HG03439 (cell line): Measurements from ENCODE around the gene CISH.

Experiments used
- ATAC-seq: cut with Tn5 transposase; IDR thresholded peaks from one replicate; pipeline ENCODE4 v1.9.1; 2021; ENCODE audit warnings: mild to moderate bottlenecking, moderate library complexity; ENCODE audit not compliant: unreplicated experiment

Gene CISH

DNA sequence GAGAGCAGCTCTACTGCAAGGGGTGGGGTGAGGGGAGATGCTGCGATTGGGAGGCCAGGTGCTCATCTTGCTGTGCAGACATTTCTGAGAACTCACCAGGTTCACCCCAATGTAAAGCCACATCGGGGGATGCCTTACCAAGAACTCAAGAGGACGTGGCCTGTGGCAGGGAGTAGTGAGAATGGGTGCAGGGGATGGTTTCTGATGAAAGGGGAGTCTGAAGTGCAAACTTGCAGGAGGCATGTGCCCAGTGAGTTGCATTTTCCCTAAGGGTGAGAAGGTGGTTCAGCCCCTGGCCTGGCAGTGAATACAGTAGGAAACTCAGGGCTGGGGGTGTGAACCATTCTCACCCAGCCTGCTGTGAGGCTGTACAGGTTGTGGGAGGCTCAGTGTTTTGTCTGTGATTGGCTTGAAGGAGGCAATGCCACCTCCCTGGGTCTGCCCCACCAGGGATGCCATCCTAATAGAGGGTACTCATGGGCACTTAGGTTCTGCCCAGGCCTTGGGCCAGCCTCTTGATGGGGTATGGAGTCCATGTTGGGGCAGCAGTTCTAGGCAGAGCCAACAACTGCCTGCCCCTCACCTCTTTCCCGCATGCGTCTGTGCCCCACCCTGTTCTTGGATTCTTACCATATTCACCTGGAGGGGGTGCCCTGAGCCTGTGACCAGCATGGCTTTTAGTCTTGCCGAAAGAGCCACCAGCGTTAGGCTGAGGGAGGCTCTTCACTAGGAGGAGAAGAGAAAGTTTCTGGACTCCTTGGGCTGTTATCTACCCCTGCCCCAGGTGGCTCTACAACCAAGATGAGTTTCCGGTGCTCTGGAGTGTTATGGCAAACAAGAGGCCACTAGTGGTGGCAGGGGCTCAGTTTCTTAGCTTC lies 37.8 kb downstream of the CISH start:
- no peak for ATAC-seq

- no peak for ATAC-seq
Observed at GRCh38 chr3:50572801-50573371, 38.7 kb downstream of the CISH start.

DNA sequence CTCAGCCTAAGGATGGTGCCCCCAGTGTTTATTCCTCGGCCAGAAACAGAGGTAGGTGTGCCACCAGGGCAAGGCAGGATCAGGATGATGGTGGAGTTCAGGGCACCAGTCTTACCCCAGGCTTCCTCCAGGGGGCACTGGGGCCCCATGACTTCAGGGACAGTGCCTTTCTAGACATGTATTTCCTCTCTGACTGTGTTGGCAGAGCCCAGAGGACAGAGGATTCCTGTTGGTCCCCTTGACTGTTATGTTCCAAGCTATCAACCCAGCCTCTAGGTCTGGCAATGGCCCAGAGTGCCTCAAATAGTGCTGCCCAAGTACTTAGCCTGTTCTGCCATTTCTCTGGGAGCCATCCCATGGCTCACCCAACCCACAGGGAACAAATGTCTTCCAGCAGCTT lies 39.4 kb downstream of the CISH start:
- no peak for ATAC-seq

- no peak for ATAC-seq
Observed at GRCh38 chr3:50571486-50571885, 40.1 kb downstream of the CISH start.

- ATAC-seq = no peak
Observed at GRCh38 chr3:50570508-50571279, 40.9 kb downstream of the CISH start.

- ATAC-seq = peak; percentile 71
Observed at GRCh38 chr3:50568947-50569749, 42.4 kb downstream of the CISH start, which contains the start of gene HEMK1. Gene HEMK1 (plus strand): TSS chr3:50569522. CDS start chr3:50571105, 1,583 bp downstream.

DNA sequence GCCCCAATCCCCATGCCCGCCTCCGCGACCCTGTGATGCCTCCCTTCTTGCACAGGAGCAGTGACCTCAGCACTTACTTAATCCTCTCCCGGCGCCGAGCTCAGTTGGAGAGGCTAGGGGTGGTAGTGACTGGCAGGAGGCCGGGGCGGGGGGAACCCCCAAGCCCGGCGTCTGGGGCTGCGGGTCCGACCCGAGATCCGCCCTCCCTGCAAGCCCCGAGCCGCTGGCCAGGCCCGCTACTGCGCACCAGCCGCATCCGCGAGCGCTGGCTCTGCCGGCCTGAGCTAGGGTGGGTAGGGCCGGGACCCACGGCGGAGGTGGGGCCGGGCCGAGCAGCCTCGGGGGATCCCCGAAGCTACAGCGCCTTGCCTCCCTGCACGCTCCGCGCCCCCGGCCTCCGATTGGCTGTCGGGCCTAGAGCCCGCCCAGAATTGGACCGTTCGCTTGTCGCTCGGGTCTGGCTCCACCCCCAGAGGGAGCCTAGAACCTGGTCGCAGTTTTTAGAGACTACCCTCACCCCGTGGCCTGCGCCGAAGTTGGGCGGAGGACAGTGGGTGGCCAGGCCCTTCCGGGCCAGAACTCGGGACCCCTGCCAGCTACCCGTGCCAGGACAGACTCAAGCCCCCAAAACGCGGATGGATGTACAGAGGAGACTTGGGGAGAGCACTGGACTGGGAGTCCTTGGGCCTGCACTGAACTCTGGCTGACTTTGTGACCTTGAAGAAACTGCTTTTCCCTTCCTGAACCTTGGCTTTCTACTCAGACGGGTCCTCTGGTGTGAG lies 44.0 kb downstream of the CISH start, which contains the start of gene C3orf18:
TSS of gene C3orf18 (minus strand) at position 362 of the 782 bp plus-strand sequence. CDS start 2,048 bp downstream, outside the sequence.
- ATAC-seq = peak; percentile 78

- ATAC-seq = no peak
Observed at GRCh38 chr3:50567011-50567385, 44.6 kb downstream of the CISH start.

DNA sequence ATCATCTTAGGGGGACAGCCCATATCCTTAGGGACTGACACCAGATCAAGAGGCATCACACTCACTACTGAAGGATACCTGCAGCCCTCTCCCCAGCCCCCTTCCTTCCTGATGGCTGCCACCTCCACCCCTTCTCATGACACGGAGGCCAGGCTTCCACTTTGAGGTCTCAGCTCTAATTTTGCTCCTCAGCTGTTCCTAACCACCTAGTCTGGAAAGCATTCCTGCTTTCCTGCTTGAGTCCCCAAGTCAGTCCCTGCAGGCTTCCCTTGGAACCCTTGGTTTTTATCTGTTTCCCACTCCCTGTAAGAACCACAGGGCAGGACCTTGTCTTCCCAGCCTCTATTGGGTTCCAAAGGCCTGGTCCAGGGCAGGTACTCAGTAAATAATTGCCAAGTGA lies 47.3 kb downstream of the CISH start:
- no peak for ATAC-seq

GRCh38 chr3:50563867-50564266 lies 47.7 kb downstream of the CISH start:
- ATAC-seq = no peak

DNA sequence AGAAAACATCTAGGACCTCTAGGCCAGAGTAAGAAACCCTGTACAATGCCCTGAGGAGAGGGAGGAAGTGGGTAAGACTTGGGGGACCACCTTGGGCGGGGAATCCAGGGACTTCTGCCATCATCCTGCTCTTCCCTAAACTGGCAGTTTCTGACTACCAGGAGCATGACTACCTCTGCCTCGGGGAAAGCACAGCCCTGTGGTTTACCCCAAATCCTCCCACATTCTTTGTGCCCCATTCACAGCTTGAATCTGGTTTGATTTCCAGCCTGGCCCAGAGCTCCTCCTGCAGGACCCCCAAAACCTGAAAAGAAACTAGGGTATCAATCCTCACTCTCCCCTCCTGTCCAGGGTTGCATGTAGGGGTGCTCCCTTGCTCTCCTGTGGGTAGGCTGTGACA lies 48.7 kb downstream of the CISH start:
- ATAC-seq = no peak

GRCh38 chr3:50559702-50560101 lies 51.9 kb downstream of the CISH start:
- no peak for ATAC-seq

GRCh38 chr3:50557915-50558314 lies 53.7 kb downstream of the CISH start:
- ATAC-seq = no peak

- no peak for ATAC-seq
Observed at GRCh38 chr3:50557106-50557505, 54.5 kb downstream of the CISH start.
